GM19395 (cell line): ENCODE results near the gene ATP2A2.

ENCODE experiments used
- ATAC-seq: cut with Tn5 transposase; IDR thresholded peaks from one replicate; pipeline ENCODE4 v1.9.1; 2021; ENCODE audit warnings: mild to moderate bottlenecking, moderate library complexity; ENCODE audit not compliant: unreplicated experiment

Gene ATP2A2

DNA sequence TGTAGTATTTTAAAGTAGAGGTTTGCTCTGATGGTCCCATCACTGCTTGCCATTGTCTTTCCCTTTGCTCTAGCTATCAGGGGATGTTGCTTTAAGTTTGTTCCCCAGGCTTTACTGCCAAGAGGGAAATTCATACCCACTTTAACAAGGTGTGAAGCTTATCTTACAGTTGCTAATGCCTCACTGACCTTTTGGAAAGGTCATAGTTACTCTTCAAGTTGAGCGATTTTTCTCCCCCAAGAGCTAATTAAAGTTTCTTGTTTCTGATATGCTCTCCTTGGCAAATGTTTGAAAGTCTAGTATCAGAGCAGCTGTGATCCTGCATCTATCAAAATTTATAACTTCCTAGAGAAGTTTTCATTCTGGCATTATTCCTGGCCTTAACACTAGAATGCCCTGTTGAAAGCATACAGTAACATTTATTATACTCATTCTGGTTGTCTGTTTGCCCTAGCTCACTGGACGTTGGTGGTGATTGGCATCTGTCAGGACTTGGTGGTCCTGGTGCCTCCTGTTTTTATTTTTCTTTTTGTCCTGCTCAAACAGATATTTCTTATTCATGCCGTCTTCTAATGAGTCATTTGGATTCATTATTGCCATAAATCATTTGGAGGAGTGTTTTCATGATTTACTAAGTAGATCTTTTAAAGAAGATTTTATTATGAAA lies 8.1 kb downstream of the ATP2A2 start:
- ATAC-seq: no peak

DNA sequence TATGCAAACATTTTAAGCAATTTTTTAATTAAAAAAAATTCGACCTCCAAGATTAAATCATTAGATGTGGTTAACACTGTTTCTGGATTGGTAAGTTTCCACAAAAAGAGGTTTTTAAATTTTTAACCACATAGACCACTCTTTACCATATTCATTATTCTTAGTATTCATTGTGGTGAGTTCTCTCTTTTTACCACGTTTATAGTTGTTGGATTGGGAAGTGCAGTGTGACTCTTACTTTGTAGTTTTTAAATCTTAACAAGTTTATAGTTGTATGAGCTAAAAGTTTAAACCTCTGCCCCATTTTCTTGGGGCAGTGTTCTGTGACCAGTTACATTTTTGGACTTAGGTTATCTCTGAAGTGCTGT lies 8.6 kb downstream of the ATP2A2 start:
- ATAC-seq: no peak

DNA sequence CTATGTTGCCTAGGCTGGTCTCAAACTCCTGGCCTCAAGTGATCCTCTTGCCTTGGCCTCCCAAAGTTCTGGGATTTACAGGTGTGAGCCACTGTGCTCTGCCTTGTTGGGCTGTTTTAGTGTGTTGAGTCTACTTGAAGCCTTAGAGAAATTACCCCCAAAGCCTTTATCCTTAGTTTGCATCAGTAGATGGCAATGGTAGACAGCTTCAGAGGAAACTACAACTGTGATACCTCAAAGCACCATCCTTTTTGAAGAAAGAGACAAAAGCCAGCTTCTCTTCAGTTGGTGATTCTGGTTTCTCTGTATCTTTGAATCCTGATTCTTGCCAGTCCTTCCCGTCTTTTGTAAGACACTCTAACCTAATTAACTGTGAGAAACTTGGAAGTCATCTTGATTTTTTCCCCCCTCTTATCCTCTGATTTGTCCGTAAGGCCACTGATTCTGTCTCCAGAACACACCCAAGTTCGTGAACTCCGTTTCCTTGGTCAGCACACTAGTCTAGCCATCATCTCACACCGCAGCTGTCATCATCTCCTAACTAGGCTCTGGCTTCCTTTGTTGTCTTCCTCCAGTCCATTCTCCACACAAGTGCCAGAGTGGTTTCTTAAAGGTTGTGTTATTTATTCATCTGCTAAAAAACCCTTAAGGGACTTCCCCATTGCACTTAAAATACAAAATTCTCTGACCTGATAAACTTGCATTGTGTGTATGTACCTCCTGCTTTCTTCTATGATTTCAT lies 20.2 kb downstream of the ATP2A2 start:
- no peak for ATAC-seq

- ATAC-seq: no peak
These were observed 23.1 kb downstream of the ATP2A2 start for GRCh38 chr12:110304061-110304551.

DNA sequence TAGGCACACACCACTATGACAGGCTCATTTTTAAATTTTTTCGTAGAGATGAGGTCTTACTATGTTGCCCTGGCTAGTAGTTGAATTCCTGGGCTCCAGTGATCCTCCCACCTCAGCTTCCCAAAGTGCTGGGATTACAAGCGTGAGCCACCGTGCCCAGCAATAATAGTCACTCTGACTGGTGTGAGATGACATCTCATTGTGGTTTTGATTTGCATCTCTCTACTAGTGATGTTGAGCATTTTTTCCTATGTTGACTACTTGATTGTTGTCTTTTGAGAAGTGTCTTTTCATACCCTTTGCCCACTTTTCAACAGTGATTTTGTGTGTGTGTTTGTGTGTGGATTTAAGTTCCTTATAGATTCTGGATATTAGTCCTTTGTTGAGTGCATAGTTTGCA lies 26.3 kb downstream of the ATP2A2 start:
- ATAC-seq: no peak

DNA sequence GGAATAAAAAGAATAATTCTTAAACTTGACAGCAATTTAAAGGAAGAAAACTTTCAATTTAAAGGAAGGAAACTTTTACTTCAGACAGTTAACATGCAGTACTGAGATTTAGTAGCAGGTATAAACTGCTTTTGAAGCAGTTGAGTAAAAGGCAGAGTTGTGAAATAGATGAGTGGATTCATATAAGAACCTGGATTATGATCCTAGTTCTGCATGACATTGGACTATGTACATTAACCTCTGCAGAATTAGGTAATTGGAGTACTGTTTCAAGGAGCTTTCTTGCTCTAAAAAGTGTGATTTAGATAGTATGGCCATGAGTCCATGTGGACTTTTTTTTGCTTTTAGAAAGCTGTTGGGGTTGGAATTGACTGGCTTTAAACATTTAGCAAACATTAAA lies 29.7 kb downstream of the ATP2A2 start:
- ATAC-seq: no peak

- ATAC-seq: no peak
These were observed 30.9 kb downstream of the ATP2A2 start for GRCh38 chr12:110311903-110312302.

GRCh38 chr12:110312581-110313360 lies 31.7 kb downstream of the ATP2A2 start:
- ATAC-seq: no peak

DNA sequence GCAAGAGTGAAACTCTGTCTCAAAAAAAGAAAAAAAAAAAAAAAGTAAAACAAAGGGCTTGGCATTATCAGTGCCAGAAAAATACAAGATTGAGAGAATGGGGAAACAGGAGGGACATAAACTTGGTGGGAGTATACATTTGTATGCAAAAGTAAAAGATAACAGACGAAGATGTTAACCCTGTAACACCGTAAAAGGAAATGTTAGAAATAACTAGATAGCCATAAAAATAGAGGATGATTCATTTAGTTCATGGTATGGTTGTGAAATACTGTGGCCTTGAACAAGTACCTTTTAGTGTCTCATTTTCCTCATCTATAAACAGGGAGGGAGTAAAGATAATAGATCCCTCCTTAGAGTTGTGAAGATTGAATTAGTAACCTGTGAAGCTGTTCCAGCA lies 33.3 kb downstream of the ATP2A2 start:
- no peak for ATAC-seq

- ATAC-seq: no peak
These were observed 35.8 kb downstream of the ATP2A2 start for GRCh38 chr12:110316861-110317260.

GRCh38 chr12:110317911-110318310 lies 36.9 kb downstream of the ATP2A2 start:
- ATAC-seq: no peak

GRCh38 chr12:110320550-110320949 lies 39.5 kb downstream of the ATP2A2 start:
- ATAC-seq: no peak

DNA sequence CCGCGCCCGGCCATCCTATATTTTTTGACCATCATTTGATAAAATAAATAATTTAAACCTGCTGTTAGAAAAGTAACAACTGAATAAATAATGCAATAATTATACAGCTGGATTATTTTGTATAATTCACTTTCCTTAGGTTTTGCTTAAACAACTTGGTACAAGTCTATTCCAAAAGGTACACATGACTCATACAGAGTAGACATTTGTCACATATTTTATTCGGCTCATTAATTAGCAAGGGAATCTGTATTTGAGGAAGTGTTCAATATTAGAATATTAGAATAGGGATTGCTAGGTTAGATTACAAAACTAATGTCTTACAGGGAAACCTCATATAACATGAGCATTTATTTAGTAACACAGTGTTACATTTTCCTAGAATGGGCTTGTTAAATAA lies 48.7 kb downstream of the ATP2A2 start:
- ATAC-seq: no peak

- ATAC-seq: no peak
These were observed 49.1 kb downstream of the ATP2A2 start for GRCh38 chr12:110330124-110330523.

DNA sequence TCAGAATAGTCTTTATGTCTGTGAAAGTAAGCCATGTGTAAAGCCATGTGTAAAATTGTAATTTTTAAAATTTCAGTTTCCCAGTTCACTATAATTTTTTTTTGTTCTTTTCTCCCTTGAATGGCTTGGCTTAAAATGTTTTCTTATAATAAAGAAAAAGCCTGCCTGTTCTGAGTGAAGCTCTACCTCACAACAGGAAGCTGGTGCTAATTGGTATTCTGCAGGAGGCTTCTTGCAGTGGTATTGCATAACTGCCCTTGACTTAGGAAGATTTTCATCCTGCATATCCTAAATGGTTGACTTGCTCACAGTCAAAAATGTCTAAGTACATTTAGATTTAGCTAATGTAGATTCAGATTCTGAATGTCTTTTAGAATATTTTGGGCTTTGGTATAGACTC lies 49.5 kb downstream of the ATP2A2 start:
- no peak for ATAC-seq

DNA sequence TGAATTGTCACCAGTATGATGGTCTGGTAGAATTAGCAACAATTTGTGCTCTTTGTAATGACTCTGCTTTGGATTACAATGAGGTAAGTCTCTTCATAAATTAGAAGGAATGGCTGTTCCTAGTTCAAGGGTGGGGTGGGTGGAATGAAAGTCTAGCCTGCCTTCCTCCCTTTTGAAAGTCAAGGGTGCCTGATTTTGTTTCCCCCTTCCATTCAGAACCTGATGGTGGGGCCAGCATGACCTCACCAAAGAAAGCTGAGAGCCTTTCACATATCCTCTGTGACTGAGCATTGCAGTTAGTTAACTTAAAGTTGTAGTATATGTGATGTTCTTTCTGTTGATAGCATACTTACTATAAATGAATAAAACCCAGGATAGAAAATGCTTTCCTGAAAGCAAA lies 52.2 kb downstream of the ATP2A2 start:
- ATAC-seq: no peak

GRCh38 chr12:110335481-110336045 lies 54.5 kb downstream of the ATP2A2 start:
- no peak for ATAC-seq

GRCh38 chr12:110337912-110338710 lies 57.1 kb downstream of the ATP2A2 start:
- no peak for ATAC-seq

DNA sequence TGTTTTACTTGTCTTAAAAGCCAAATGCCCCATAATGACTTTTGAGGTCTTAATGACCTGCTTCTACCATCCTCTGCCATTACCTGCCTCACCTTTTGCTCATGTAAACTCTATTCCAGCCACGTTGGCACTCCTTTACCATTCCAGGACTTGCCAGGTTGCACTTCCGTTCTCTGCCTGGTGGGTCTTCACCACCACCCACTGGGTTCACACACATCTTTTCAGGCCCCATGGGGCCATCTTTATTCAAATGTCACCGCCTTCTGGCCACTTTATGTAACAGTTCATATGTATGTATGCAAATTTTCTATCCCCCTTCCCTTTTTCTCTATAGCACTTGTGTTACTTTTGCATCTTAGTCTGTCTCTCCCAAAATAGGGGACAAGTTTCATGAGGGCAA lies 57.7 kb downstream of the ATP2A2 start:
- no peak for ATAC-seq

- ATAC-seq: no peak
These were observed 58.3 kb downstream of the ATP2A2 start for GRCh38 chr12:110339184-110339952.
